SHP77 treated with DMSO at 0.1 percent for 48 hours (cell line): ENCODE data around the gene KPNA4.

Experiments
- DNase-seq: peaks from one replicate; lab custom pipeline; 2025; lab: John Stamatoyannopoulos, UW

KPNA4 gene

DNA sequence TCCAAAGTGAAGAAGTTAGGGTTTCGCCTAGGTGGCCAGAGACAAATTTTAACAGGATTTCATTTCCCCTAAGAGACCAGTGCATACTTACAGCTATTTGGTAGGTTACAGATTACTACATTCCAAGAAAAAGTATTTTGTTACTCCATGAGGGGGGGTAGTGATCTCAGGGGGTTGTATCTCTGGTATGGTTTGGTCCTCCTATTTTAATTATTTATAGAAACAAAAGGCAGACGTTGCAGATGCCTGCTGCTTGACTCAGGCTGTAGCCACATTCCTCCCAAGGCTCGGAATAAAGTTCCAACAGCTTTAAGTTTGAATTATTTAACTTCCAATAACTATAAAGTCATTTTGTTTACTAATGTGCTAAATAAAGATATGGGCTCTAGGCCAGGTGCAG, 114.5 kb downstream of the KPNA4 start:
- DNase-seq = no peak

DNA sequence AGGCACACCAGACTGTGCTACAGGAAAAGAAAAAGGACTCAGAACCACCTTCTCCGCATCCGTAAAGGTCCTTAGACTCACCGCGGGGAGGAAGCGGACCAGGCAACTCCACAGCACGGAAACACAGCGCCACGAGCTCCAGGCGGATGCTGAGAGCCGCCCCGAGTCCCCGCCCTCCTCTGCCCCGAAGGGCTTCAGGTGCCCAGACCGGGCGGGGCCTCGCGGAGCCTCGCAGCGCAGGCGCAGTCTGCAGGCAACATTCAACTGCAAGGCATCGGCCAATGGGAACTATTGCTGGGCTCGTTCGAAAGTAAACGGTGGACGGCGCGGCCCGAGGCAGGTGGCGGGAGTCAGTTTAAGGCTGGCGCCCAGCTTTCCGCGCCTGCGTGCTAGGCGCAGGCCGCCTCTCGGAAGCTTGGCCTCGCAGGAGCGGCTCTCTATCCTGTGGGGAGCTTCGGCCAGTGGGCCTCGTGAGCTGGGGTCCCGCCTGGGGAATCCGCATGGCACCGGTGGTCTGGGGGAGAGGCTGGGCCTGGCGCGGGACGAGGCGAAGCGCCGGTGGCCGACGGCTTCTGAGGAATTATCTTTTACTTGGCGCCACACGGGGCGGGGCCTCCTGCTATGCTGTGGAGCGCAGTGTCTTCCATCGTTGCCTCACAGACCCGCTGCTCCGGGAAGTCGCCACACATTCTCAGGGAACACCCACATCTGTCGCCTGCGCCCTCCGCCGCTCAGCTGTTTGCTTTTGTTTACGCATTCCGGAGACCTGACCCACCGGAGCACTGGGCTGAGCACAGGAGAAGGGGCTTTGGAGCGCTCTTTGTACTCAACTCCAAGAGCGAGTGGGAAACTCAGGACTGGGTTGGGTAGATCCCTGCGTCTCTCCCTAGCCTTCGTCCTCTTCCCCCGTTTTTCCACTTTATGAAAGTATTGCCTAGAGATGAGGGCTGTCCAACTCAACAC, 115.5 kb downstream of the KPNA4 start, which contains the start of gene TRIM59:
TSS of gene TRIM59 (minus strand) at position 151 of the 963 bp plus-strand sequence. CDS start 10,603 bp downstream, outside the sequence.
- no peak for DNase-seq

DNA sequence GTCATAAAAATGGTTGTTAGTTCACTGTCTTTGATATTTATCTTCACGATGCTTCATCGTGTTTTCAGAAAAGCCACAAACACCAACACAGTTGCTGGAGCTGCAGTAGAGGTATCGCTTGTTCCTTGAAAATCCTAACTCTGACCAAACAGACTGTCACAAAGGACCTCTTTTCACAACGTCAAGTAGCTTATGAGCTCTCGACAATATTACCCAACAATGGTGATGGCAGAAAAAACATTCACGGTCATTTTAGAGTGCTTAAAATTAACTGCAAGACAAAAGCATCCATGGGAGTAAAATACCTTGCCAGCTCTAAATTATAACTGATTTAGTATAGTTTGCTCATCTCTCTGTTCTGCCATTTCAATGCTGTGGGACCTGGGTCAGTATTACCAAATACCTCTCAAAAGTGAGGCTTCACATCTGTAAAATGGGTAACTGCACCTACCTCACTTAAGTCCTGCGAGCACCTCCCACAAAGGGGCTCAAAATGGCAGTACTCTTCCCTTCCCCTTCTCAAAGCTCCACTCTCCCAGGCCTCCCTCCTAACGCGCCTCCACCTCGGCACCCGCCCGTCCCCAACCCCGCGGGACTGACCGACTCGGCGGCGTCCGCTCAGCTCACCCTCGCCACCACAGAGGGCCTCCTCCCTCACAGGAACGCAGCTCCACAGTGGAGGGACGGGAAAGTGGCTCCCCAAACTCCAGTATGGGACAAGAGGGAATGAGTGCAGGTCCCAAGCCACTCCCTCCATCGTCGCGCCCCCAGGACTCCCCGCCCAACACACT, 116.3 kb downstream of the KPNA4 start:
- no peak for DNase-seq

DNA sequence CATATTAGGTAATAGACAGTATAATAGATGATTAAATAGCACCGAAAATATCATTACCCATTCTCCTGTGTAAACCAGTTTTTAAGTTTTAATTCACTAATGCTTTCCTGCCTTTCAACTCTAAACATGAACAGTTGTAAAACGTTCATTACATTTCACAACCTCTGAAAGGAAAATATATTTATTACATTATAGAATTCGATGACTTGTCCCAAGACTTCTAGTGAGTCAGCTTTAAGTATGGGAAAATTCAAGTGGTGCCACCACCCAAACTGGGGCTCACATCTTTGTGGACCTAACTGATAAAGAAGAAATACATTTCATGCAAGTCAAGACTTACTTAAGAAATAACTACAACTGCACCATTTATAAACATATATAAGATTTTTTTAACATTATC, 117.8 kb downstream of the KPNA4 start:
- no peak for DNase-seq

DNA sequence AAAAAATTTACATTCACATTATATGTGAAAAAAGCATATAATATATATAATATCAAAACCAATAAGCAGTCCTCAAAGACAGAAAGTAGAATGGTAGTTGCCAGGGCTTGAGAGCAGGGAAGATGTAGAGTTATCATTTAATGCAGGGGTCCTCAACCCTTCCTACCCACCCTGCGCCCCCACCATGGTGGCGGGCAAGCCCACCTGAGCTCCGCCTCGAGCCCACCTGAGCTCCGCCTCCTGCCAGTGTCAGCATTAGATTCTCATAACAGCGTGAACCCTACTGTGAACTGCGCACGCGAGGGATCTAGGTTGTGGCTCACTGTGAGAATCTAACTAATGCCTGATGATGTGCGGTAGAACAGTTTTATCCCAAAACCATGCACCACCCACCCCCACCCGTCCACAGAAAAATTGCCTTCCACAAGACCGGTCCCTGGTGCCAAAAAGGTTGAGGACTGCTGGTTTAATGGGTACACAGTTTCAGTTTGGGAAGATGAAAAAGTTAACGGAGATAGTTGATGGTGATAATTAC, 118.8 kb downstream of the KPNA4 start:
- DNase-seq = no peak

DNA sequence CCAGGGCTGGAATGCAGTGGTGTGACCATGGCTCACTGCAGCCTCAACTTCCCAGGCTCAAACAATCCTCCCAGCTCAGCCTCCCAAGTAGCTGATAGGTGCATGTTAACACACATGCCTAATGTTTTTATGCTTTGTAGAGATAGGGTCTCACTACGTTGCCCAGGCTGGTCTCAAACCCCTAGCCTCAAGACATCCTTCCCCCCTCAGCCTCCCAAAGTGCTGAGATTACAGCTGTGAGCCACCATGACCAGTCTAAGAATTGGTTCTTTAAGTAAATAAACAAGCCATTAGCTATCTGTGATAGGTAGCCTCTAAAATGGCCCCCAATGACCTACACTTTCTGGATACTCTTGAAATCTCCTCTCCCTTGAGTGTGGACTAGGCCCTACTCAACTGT, 119.5 kb downstream of the KPNA4 start:
- no peak for DNase-seq
